T-helper 1 cell treated with Interleukin-12 subunit alpha and Interleukin-12 subunit beta and Interleukin-4 antibody, amounts not matched to agents 30 ng/mL and 1 ng/mL, for 36 hours (primary cell): Measurements from ENCODE around the gene PLXNC1. TPM values are rescaled to one million over a fixed set of nuclear protein-coding genes. Genes with fewer than 3 reads are reported as not detected.
"Not testable (repeated sequence)": the region's sequence is repeated elsewhere in the genome, so short reads cannot be mapped to it uniquely, and the experiment has no call there.

Experiments used
- intact Hi-C: fragments of 100-400 bp; cut with micrococcal nuclease; formaldehyde crosslinking; loops from one replicate; pipeline ENCODE4 v1.15.1; 2024
- total RNA-seq: library from RNA; stranded (reverse); gene quantifications from 2 replicates; pipeline ENCODE4 v1.2.3, GENCODE V29; 2022

PLXNC1 gene
- total RNA-seq, 1 donor from 2014 or later: 38.7 TPM

- intact Hi-C loops: no loop called here
Observed at GRCh38 chr12:94280063-94280462, 131.7 kb downstream of the PLXNC1 start.

- intact Hi-C loops: loop anchor here (1.0 to 2.0 kb wide), 2 partner anchors 23 to 56 kb away; no protein-coding TSS in a partner anchor
Observed at GRCh38 chr12:94282675-94283074, 134.3 kb downstream of the PLXNC1 start.

GRCh38 chr12:94284046-94284445 is 135.7 kb downstream of the PLXNC1 start:
- intact Hi-C loops: no loop called here

DNA sequence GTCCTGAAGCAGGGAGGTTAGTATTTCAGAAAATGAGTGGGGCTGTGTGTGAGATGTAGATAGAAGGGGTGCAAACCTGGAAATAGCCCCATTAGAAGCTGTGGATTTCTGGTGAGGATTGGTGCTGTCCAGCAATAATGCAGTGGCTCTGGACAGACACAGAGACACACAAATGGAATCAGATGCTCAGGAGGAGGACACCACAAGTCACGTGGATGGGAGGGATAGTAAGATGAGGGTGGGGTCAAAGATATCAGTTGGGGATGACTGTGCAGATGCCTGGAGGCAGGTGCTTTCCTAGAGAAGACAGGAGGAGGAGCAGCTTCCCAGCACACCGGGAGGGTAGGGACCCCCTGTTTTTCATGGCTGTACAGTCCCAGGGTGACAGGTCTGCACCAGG is 136.5 kb downstream of the PLXNC1 start:
- intact Hi-C loops: no loop called here

GRCh38 chr12:94285943-94286582 is 137.7 kb downstream of the PLXNC1 start:
- intact Hi-C loops: no loop called here

- intact Hi-C loops: no loop called here
Observed at GRCh38 chr12:94286583-94287244, 138.3 kb downstream of the PLXNC1 start.

DNA sequence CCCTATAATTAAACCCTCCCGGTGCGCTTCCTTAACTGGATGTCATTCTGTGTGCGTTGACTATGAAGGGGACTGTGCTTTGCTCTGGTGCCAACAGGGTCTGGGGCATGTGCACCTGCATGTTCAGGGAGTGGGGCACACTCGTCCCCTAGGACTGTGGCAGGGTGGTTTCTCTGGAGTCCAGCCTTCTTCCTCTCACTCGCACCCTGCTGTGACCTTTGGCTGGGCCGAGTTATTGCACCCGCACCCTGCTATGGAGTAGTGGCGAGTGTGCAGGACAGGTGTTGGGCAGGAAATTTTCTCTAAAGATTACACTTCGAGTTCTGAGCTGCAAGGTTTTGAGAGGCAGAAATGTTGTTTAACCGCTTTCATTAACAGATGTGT is 138.9 kb downstream of the PLXNC1 start:
- intact Hi-C loops: no loop called here

DNA sequence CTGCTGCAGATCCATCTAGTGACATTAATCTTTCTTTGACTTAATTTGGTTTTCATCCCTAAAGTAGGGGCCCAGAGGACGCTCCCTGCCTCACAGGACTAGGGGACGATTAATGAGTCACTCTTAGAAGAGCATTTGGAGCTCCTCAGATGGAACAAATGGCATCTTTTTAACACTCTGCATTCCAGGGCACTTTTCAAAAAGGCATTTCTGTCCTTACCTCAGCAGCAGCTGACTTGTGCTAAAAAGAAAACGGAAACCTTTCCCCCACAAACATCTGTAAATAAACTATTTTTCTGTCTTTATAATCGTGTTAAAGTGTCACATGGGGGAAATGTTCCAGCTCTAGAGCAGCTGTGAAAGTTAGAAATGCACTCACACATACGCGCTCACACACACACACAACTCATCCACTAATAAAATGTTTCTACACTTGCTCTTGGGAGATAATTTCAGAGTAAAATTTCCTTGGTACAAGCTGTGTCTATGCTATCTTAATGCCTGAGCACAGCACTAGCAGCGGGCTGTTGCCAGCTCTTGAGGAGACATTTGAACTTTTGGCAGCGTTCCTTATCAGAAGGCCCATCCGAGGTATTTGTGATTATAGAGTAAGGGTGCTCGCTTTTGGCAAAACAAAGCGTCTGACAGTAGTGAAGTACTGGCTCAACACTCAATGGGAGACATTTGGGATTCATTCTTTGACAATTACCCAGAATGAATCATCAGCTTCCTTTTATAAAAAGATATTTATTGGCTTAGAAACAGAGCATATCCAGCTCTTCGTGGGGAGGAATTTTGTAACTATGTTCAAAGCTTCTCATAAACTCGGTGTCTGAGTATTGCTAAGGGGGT is 141.3 kb downstream of the PLXNC1 start:
- intact Hi-C loops: no loop called here

DNA sequence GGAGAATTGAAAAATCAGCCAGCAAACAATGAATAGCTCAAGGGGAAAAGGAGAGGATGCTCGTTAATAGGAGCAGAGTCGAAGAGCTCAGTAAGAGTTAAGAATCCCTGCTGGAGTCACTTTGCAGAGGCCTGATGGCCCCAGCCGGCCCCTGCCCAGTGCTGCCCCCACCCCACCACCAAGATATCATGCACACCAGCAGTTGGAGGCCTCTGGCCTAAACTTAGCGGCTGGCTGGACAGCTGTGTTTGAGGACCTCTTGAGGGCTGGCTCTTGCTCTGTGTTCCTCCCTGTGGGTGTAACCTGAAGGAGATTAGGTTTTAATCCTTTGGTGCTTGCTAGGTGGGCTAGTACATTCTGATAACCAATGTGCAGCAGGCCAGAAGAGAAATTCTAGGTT is 142.0 kb downstream of the PLXNC1 start:
- intact Hi-C loops: no loop called here

- intact Hi-C loops: no loop called here
Observed at GRCh38 chr12:94297096-94297699, 148.8 kb downstream of the PLXNC1 start.

DNA sequence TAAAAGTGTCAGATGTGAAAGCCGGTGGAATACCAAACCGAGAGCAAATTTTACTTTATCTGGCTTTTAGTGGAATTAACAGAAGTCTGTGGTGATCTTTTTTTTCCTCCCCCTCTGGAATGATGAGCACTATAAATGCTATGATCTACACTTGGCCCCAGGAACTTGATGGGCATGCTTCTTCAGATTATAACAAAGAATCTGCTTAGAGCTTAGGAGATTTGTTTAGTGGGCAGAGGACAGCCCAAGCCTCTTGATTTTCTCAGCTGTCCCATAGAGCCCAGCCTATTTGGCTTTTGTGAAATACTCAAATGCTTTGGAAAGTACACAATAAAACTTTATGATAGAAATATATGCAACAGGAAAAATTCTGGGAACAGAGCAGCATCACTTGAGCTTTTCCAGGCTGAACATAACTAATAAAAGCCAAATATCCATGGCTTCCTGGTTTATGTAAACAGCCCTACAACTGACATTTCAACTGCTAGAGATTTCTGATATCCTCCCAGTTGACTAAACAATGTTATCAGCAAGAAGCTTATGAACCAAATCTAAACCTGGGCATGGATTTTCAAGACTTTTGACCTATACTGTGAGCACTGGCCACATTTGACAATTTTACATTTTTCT is 149.6 kb downstream of the PLXNC1 start:
- intact Hi-C loops: no loop called here

- intact Hi-C loops: no loop called here
Observed at GRCh38 chr12:94299846-94300245, 151.5 kb downstream of the PLXNC1 start.

GRCh38 chr12:94304012-94304411 is 155.6 kb downstream of the PLXNC1 start:
- intact Hi-C loops: loop anchor here (2.0 kb wide), 2 partner anchors 23 to 69 kb away; no protein-coding TSS in a partner anchor

DNA sequence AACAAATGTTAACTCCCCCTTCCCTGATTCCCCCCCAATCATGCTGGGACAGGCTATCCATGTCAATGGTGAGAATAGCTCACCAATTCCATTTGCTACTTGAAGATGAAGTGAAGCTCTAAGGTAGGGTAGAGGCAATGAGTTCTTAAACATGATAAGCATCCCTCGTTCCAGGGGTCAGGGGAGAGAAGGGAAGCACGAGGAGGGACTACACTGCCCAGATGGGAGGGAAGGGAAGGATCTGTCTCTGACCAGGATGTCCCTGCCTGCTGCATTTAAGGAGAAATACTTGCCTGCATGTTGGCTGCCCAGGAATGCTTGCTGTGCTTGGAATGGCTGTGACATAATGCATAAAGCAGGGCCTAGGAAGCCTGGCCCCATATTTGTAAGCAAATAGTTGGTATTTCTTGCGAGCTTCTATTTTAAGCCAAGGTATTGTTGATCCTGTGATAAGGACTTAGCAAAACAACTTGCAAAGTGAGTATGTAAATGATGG is 156.2 kb downstream of the PLXNC1 start:
- intact Hi-C loops: loop anchor here (1.0 to 5.0 kb wide), 12 partner anchors 22 to 1377 kb away; partner anchors contain the start of genes CEP83, EEA1, NDUFA12 and PLXNC1

- intact Hi-C loops: loop anchor here (1.0 to 5.0 kb wide), 12 partner anchors 21 to 1378 kb away; partner anchors contain the start of genes CEP83, EEA1, NDUFA12 and PLXNC1
Observed at GRCh38 chr12:94305130-94305957, 157.0 kb downstream of the PLXNC1 start.

- intact Hi-C loops: loop anchor here (5.0 kb wide), 2 partner anchors 694 to 1381 kb away; partner anchors contain the start of genes EEA1 and NDUFA12
Observed at GRCh38 chr12:94308612-94309011, 160.2 kb downstream of the PLXNC1 start.

DNA sequence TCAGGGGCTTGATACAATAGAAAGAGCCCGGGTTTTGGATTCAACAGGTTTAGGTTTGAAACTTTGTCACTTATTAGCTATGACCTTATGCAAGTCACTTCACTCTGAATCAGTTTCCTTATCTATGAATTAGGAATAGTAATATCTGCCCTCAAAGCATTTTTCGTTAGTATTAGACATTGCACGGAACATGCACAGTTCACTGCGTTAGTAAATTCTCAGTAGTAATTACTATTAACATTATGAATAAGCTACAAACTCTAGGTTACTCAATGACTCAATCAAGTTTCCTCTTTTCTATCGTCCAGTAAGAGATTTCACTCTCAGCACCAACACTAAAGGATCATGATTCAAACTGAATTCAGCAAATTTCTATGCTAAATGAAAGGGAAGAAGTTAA is 161.0 kb downstream of the PLXNC1 start:
- intact Hi-C loops: loop anchor here (5.0 kb wide), 2 partner anchors 693 to 1382 kb away; partner anchors contain the start of genes EEA1 and NDUFA12

DNA sequence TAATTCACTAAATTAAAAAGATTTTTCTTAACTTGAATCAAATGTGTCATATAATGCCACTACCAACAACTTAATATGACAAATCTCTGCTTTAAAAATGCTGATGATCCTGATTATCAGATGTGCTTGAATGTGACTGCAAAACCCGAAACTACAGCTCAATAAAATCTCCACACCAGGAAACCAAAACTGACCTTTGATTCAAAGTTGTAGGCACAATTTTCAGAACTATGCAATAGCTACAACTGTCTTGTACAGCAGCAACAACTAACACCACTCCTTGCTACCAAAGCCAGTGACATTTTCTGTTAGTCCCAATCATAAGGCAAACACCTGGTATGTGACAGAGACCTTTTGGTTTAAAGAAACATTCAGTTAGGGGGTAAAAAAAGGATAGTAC is 164.0 kb downstream of the PLXNC1 start:
- intact Hi-C loops: no loop called here

DNA sequence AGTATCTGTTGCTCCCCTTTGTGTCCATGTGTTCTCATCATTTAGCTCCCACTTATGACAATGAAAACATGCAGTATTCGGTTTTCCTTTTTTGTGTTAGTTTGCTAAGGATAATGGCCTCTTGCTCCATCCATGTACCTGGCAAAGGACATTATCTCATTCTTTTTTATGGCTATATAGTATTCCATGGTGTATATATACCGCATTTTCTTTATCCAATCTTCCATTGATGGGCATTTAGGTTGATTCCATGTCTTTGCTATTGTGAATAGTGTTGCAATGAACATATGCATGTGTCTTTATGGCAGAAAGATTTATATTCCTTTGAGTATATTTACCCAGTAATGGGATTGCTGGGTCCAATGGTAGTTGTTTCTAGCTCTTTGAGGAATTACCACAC is 168.2 kb downstream of the PLXNC1 start:
- intact Hi-C loops: not testable (repeated sequence)

DNA sequence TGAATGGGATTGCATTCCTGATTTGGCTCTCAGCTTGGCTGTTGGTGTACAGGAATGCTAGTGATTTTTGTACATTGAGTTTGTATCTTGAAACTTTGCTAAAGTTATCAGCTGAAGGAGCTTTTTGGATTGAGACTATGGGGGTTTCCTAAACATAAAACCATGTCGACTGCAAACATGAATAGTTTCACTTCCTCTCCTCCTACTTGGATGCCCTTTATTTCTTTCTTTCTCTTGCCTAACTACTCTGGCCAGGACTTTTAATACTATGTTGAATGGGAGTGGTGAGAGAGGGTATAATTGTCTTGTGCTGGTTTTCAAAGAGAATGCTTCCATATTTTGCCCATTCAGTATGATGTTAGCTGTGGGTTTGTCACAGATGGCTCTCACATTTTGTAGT is 169.8 kb downstream of the PLXNC1 start:
- intact Hi-C loops: no loop called here
